Esophagus squamous epithelium (tissue), 5 donors: ENCODE data around the gene EFHC1. TPM values are rescaled to one million over a fixed set of nuclear protein-coding genes. Genes with fewer than 3 reads are reported as not detected.

Experiments used
- DNase-seq: peaks from one replicate; lab custom pipeline; 2025; lab: John Stamatoyannopoulos, UW
- H3K27ac ChIP-seq, 4 donors: fragments of 200-600 bp; sonication (generic); one replicate each; pipeline ENCODE4 v1.5.1; 2016 to 2019; ENCODE audit warnings: mild to moderate bottlenecking in 1 of 4
- H3K27me3 ChIP-seq, 4 donors: fragments of 200-600 bp; sonication (generic); 1 replicate in 3 of 4; 2 replicates in 1 of 4; pipeline versions ENCODE4 v1.5.1 to v1.6.0; 2017 to 2021; ENCODE audit warnings: antibody characterized with exemption in 1 of 4
- H3K36me3 ChIP-seq, 3 donors: fragments of 200-600 bp; sonication (generic); one replicate each; pipeline ENCODE4 v1.5.1; 2016 to 2019
- H3K4me1 ChIP-seq, 3 donors: fragments of 200-600 bp; sonication (generic); one replicate each; pipeline ENCODE4 v1.5.1; 2017 to 2019
- H3K4me3 ChIP-seq, 4 donors: fragments of 200-600 bp; sonication (generic); 1 replicate in 3 of 4; 2 replicates in 1 of 4; pipeline ENCODE4 v1.5.1; 2016 to 2019; ENCODE audit warnings: mild to moderate bottlenecking in 2 of 4, moderate library complexity in 1 of 4
- H3K9me3 ChIP-seq, 3 donors: fragments of 200-600 bp; sonication (generic); one replicate each; pipeline ENCODE4 v1.5.1; 2016 to 2019
- POLR2A ChIP-seq, 4 donors: fragments of 450-650 bp; IDR thresholded peaks; one replicate each; pipeline ENCODE4 v1.6.1; 2017; ENCODE audit warnings: antibody characterized with exemption in 4 of 4, mild to moderate bottlenecking in 4 of 4, moderate library complexity in 3 of 4
- WGBS, 2 donors: methylation state at CpG; one replicate each; pipeline ENCODE4 v1.1.5; 2018; 5-methylcytosine and 5-hydroxymethylcytosine counted together
- intact Hi-C: fragments of 100-400 bp; cut with DNase I; formaldehyde crosslinking; loops from one replicate; pipeline ENCODE4 v1.15.0; 2022
- total RNA-seq, 4 donors: library from RNA; depleted of rRNA; stranded (reverse); fragments of >200 nt; gene quantifications; one replicate each; pipeline ENCODE4 v1.1.0, GENCODE V29; 2016
- TF ChIP-seq, protein P1 (sequence below), 6 experiments: fragments of 450-650 bp in 4 of 6; fragments of 200-600 bp in 2 of 6; sonication (generic) in 2 of 6; IDR thresholded peaks; one replicate each; pipeline ENCODE4 v1.5.1; 2016 to 2019; ENCODE audit warnings: antibody characterized with exemption in 6 of 6, mild to moderate bottlenecking in 4 of 6, moderate library complexity in 4 of 6
- donor health status: DM: yes; HTN: yes; CAD: no.

EFHC1 gene
- total RNA-seq, 4 donors from 2014 or later: 4.0 to 17.5 (median 9.9) TPM

DNA sequence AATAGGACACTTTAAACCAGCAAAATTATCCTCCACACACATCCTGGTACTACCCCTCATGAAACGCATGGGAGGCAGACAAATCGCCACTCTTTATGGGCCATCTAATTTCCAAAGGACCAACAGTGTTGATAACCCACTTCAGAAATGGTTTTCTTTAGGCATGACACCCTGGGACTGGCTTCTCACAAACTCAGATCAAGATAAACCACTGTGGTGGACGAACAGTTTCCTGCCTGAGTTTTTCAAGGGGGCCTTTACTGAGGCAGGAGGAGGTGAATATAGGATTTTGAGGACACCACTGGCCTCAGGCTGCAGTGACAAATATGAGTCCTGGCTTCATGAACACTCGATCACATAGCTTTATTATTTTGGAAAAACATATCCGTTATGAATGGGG, 130.7 kb downstream of the EFHC1 start:
- DNase-seq: no peak
- Histone ChIP-seq H3K27ac (peak overlapping the region in 2 of 4 donors; percentile 67 to 73), H3K4me1 (peaks cover 17 to 60% (median 21%) of the 10 kb centered on the region in 3 donors), H3K9me3 (no peaks in the 10 kb centered on the region), H3K27me3 (no peaks in the 10 kb centered on the region), H3K4me3 (no peak overlapping the region), H3K36me3 (no peaks in the 10 kb centered on the region)
- intact Hi-C loops: no loop called here
- TF ChIP-seq, protein P1, sequence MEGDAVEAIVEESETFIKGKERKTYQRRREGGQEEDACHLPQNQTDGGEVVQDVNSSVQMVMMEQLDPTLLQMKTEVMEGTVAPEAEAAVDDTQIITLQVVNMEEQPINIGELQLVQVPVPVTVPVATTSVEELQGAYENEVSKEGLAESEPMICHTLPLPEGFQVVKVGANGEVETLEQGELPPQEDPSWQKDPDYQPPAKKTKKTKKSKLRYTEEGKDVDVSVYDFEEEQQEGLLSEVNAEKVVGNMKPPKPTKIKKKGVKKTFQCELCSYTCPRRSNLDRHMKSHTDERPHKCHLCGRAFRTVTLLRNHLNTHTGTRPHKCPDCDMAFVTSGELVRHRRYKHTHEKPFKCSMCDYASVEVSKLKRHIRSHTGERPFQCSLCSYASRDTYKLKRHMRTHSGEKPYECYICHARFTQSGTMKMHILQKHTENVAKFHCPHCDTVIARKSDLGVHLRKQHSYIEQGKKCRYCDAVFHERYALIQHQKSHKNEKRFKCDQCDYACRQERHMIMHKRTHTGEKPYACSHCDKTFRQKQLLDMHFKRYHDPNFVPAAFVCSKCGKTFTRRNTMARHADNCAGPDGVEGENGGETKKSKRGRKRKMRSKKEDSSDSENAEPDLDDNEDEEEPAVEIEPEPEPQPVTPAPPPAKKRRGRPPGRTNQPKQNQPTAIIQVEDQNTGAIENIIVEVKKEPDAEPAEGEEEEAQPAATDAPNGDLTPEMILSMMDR (IDR thresholded peaks at IDR 0.05): no peak
- TF ChIP-seq POLR2A (IDR thresholded peaks at IDR 0.05): no peak
- WGBS, 2 donors: 50 to 66% methylated on average over 3 to 5 of the region's 5 CpGs

DNA sequence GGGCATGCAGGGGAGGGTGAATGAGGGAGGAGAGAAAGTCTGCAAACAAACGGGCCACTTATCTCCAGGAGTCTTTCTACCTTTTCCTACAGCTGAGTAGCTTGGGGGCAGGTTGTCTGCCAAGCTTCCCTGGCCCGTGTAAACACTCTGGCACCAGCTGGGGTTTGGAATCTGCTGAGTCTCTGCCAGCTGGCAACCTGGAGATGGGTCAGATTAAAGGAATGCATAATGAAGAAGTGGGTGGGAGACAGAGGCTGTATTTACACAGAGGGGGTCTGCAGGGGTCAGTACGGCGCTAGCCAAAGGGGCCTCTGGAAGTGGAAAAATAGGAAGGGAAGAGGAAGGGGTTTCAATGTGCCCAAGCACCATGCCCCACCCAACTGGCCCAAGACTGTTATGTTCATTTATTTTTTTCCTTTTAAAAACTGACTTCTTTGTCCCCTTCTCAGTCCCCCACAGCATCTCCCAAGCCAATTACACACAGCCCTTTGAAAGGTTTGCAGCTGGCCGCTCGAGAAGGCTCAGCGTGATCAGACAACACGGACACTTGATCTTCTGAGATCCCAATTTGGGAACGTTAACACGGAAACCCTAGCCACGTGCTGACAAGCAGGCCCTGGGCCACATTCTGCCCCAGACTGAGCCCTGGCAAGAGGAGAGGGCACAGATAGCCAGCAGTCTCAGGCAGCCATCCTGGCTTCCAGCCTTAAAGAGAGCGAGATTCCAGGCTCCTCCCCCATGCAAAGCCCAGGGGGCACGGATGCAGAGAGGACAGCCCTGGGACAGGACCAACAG, 131.5 kb downstream of the EFHC1 start:
- H3K36me3 ChIP-seq: no peaks in the 10 kb centered on the region
- no peak for DNase-seq
- H3K27ac ChIP-seq: peak overlapping the region; percentile 48 to 73 (median 59)
- peaks cover 17 to 62% (median 21%) of the 10 kb centered on the region in 3 donors for H3K4me1 ChIP-seq
- TF ChIP-seq, protein P1 (IDR thresholded peaks at IDR 0.05): no peak
- no peak for TF ChIP-seq POLR2A (IDR thresholded peaks at IDR 0.05)
- H3K9me3 ChIP-seq: no peaks in the 10 kb centered on the region
- WGBS, 2 donors: 12 to 50% methylated on average over 4 to 9 of the region's 13 CpGs
- H3K4me3 ChIP-seq: peak overlapping the region in 1 of 4 donors; percentile 21
- no peaks in the 10 kb centered on the region for H3K27me3 ChIP-seq
- intact Hi-C loops: no loop called here

DNA sequence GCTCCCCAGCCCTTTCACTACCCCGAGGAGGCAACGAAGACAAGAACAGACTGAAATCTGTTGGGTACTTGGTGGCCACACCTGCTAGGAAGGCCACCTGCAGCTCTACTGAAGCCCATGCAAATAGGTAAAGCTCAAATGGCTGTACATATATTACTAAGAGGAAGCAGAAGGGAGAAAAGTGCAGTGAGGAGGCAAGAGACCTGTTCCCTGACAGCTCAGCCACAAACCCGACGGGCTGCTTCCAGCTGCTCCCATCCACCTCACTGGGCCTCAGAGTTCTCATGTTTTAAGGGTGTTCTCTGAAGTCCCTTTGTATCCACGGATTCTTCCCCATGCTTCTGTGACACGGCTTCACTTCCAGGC, 132.1 kb downstream of the EFHC1 start:
- H3K36me3 ChIP-seq: no peaks in the 10 kb centered on the region
- intact Hi-C loops: no loop called here
- H3K4me1 ChIP-seq: peaks cover 17 to 60% (median 22%) of the 10 kb centered on the region in 3 donors
- peak overlapping the region; percentile 48 to 73 (median 59) for H3K27ac ChIP-seq
- no peaks in the 10 kb centered on the region for H3K9me3 ChIP-seq
- 25 to 42% methylated on average over 4 to 6 of the region's 6 CpGs for WGBS, 2 donors
- H3K4me3 ChIP-seq: peak overlapping the region in 1 of 4 donors; percentile 21
- H3K27me3 ChIP-seq: no peaks in the 10 kb centered on the region
- DNase-seq: no peak
- TF ChIP-seq, protein P1 (IDR thresholded peaks at IDR 0.05): no peak
- TF ChIP-seq POLR2A (IDR thresholded peaks at IDR 0.05): peak in 1 of 4 donors; percentile 19

DNA sequence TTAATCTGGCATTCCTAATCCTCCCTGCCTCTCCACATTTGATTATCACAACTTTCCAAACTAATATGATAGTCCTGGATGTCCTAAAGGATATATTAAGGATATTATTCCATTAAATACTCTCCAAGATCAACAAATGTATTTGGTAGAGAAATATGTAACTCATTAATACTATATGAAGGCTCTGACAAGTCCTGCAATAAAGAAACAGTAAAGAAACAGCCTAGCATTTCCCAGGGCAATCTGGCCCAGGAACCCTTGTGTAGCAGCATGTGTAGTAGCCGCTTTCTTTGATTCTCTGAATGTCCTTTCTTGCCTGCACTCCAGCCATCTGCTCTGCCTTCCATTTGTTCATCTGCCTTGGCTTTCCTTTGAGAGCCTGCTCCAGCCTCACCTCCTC, 133.0 kb downstream of the EFHC1 start:
- peak overlapping the region in 1 of 4 donors; percentile 25 for H3K27ac ChIP-seq
- 95 to 100% methylated on average over 1 of the region's 1 CpG for WGBS, 2 donors
- no peak overlapping the region for H3K4me3 ChIP-seq

DNA sequence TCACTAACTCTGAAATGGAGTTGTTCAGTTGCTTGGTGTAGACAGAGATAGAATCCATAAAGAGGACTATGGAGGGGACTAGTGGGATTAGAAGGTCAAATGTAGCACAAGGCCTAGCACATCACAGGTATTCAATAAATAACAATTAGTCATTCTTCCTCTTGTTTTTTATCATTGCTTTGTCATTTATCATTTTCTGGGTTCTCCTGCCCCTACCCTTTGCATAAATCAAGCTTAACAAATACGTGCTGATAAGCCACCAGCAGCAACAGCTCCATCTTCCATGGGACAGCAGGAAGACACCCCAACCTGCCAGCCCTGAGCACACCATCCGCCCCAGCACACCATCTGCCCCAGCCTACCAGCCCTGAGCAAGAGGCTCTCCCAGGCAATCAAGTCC, 133.6 kb downstream of the EFHC1 start:
- no peaks in the 10 kb centered on the region for H3K9me3 ChIP-seq
- WGBS, 2 donors: 68 to 88% methylated on average over 1 of the region's 2 CpGs
- H3K27me3 ChIP-seq: no peaks in the 10 kb centered on the region
- H3K27ac ChIP-seq: peak overlapping the region in 1 of 4 donors; percentile 39
- DNase-seq: no peak
- peaks cover 17 to 61% (median 30%) of the 10 kb centered on the region in 3 donors for H3K4me1 ChIP-seq
- TF ChIP-seq, protein P1 (IDR thresholded peaks at IDR 0.05): no peak
- no peak for TF ChIP-seq POLR2A (IDR thresholded peaks at IDR 0.05)
- H3K36me3 ChIP-seq: no peaks in the 10 kb centered on the region
- H3K4me3 ChIP-seq: no peak overlapping the region
- intact Hi-C loops: no loop called here

More for the DNA sequence above, 133.0 kb downstream of the EFHC1 start:
- H3K27me3 ChIP-seq: no peaks in the 10 kb centered on the region
- DNase-seq: no peak
- intact Hi-C loops: no loop called here
- no peak for TF ChIP-seq POLR2A (IDR thresholded peaks at IDR 0.05)
- TF ChIP-seq, protein P1 (IDR thresholded peaks at IDR 0.05): no peak
- no peaks in the 10 kb centered on the region for H3K36me3 ChIP-seq
- no peaks in the 10 kb centered on the region for H3K9me3 ChIP-seq
- peaks cover 17 to 61% (median 28%) of the 10 kb centered on the region in 3 donors for H3K4me1 ChIP-seq
